ENCODE results near the gene PPP1R16B.

GRCh38 chr20:38810926-38811630, 5.6 kb downstream of the PPP1R16B start:
- no peak for TF ChIP-seq CTCF (IDR thresholded peaks at IDR 0.05)
- no peak for TF ChIP-seq POLR2A (IDR thresholded peaks at IDR 0.05)
